ENCODE measurements around the gene COG1.

Gene COG1

DNA sequence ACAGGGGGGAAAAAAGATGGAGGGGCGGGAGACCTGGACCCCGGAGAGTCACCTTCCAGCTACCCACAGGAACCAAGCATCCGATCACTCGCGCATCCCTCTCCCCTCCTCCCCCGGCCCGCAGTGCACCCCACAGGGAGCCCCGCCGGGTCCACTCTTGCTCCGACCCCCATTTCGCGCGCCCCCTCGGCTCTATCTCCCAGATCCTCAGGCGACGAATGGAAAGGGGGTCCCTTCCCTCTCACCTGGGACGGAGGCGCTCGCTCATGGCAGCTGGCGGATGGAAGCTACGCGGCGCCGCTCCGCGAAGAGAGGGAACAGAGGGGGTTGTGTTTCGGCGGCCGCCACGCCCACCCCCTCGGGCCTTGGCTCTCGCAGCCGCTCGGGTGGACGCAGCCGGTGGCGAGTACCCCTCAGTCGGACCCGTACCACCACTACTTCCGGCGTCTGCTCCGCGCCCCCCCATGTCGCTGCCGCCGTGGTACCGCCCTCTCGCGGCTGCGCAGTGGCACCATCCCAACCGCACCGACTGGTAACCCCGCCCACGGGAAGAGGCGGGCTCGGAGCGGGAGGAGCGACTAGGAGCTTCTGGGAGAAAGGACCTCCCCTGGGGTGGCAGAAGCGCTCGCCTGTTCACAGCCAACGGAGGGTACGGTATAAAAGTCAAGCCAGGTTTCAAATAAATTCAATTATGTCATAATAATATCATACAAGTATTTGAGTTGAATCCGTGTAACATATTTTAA, 39.2 kb downstream of the COG1 start:
- peak; percentile 96 to 98 for DNase-seq

GRCh38 chr17:73232587-73233373, 39.9 kb downstream of the COG1 start:
- no peak for DNase-seq

- DNase-seq, result no peak
These were observed 41.9 kb downstream of the COG1 start for GRCh38 chr17:73234736-73235135.

- no peak for DNase-seq
These were observed 44.9 kb downstream of the COG1 start for GRCh38 chr17:73237714-73238113.

DNA sequence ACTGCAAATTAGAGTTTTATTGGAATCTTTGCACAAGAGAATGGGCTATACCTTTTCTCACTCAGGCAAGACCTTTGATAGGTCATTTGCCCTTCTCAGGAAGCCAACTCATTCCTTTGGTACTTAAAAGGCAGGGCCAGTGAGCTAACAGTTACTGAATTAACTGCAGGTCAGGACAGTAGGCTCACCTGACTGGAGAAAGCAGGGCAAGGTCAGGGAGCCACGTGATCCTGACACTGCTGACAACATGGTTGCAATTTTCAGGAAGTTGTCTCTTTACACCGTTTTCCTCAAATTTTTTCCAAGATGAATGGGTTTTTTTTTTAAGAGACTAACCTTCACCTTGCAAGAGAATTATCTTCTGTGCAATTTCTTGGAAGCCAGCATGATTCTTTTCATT, 47.7 kb downstream of the COG1 start:
- no peak for DNase-seq

DNA sequence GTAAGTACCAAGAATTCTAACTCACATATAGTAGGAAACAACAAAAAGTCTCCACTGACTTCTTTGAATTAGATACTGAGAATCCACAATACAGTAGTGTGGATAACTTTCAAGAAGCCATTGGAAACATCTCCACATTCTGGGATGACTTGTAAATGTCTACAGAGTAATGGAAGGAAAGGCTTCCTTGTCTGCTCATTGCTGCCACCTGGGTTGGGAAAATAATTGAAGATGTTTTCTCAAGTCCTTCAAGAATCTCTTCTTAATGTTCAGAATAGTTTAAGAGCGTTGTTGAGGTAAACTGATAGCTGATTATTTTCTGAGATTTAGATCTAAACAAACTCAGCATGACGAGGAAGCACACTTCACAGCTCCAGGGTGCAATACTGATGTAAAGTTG, 54.9 kb downstream of the COG1 start:
- DNase-seq, result no peak

GRCh38 chr17:73248532-73248931, 55.7 kb downstream of the COG1 start:
- DNase-seq, result no peak

DNA sequence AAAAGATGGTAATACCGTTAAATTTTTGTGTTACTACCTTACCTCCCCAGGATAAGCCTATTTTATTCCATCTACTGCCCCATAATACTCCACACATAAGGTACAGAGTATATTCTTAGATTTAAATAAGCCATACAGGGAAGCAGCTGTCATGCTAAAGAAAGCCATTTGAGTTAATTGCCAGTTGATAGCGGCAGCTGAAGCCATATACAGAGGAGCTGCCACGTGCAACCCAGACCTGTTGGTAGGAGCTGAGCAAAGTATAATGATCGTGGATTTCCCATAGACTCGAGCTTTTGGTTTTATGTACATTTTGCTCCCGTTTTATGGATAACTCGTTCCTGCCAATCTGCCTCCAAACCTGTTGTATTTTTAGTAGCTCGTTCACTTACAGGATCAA, 56.8 kb downstream of the COG1 start:
- DNase-seq, result no peak

DNA sequence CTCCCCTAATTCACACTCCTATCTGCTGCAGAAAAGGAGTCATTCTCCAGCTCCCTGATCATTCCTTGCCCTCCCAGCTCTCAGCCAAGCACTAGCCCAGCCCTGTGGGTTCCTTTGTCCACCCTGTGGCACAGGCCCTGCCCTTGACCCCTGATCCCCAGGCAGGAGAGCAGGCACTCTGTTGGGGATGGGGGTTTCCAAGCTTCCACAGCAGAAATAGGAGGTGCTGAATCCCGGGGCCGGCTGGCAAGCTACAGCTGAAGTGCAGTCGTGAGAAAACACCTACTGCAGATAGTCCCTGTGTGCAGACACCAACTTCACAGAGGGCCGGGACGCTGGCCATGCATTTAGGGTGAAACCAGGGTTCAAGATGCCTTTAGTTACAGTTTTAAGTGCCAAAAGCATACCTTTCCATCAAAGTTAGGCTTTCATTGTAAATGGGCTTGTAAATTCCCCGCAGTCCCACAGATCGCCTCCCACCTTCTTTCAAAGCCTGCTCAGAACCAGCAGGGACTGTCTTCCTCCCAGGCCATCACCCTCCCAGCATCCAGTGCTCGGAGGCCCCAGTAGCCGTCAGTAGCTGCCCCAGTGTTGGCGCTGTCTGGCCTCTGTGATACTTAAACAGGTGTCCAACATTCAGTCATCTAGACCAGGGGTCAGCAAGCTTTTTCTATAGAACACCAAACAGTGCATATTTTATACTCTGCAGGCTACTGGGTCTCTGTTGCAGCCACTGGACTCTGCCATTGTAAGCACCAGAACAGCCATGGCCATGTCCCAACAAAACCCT, 58.2 kb downstream of the COG1 start:
- DNase-seq, result no peak

- DNase-seq, result no peak
These were observed 59.0 kb downstream of the COG1 start for GRCh38 chr17:73251871-73252270.

DNA sequence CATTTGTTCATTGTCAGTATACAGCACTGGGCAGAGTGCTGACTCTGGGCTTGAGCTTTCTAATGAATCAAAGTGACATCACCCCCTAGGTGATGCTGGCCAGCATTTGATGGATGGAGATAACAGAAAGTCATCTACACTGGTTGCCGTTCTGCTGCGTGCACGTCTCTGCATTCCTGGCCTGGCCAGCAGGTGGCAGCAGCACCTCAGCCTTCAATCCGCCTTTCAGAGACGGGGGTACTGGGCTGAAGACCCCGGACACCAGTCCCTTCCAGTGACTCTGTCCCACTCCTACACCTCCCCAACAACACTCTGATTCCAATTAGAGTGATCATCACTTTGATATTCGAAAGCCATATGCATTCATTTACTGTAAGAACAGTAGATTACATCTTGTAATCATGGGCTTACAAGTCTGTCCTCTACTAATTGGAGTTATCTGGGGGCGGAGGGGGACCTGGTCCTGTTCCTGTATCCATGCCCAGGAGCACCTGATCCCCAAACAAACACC, 62.9 kb downstream of the COG1 start:
- DNase-seq, result peak in 1 of 2 donors; percentile 63

- DNase-seq, result no peak
These were observed 63.4 kb downstream of the COG1 start for GRCh38 chr17:73256220-73256619.

DNA sequence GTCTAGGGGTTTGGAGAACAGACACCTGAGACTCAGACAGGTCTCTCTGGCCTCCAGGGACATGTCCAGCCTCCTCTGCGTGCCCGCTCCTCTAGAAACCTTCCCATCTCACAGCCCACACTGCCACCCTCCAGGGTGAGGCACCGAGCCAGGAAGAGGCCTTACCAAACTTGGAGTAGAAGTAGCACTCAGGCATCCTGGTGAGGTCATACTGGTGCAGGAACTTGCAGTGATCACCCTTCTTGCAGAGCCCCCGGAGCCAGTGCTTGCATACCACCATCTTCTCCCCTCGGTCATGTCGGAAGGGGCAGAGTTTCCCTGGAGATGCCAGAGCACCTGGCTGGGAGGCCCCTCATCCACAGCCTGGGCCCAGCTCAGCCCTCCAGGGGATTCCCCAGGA, 64.7 kb downstream of the COG1 start:
- no peak for DNase-seq
